ENCODE measurements around the gene DDIT4L. TPM values are rescaled to one million over a fixed set of nuclear protein-coding genes. Genes with fewer than 3 reads are reported as not detected.

The DDIT4L gene
- total and polyA plus RNA-seq, 8 donors: 0.52 to 1.5 (median 1.1) TPM

GRCh38 chr4:100168521-100168920, 21.7 kb downstream of the DDIT4L start:
- H3K4me3 ChIP-seq: no peak overlapping the region
- ATAC-seq: no peak
- peaks cover 0 to 3% of the 10 kb centered on the region in 2 donors for H3K9me3 ChIP-seq
- H3K36me3 ChIP-seq: no peaks in the 10 kb centered on the region
- no peaks in the 10 kb centered on the region for H3K27me3 ChIP-seq
- no peak overlapping the region for H3K27ac ChIP-seq
- DNase-seq: no peak
- intact Hi-C loops (cut with DNase I): no loop called here
- TF ChIP-seq, protein P1, sequence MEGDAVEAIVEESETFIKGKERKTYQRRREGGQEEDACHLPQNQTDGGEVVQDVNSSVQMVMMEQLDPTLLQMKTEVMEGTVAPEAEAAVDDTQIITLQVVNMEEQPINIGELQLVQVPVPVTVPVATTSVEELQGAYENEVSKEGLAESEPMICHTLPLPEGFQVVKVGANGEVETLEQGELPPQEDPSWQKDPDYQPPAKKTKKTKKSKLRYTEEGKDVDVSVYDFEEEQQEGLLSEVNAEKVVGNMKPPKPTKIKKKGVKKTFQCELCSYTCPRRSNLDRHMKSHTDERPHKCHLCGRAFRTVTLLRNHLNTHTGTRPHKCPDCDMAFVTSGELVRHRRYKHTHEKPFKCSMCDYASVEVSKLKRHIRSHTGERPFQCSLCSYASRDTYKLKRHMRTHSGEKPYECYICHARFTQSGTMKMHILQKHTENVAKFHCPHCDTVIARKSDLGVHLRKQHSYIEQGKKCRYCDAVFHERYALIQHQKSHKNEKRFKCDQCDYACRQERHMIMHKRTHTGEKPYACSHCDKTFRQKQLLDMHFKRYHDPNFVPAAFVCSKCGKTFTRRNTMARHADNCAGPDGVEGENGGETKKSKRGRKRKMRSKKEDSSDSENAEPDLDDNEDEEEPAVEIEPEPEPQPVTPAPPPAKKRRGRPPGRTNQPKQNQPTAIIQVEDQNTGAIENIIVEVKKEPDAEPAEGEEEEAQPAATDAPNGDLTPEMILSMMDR (IDR thresholded peaks at IDR 0.05): no peak
- H3K4me1 ChIP-seq: no peaks in the 10 kb centered on the region

DNA sequence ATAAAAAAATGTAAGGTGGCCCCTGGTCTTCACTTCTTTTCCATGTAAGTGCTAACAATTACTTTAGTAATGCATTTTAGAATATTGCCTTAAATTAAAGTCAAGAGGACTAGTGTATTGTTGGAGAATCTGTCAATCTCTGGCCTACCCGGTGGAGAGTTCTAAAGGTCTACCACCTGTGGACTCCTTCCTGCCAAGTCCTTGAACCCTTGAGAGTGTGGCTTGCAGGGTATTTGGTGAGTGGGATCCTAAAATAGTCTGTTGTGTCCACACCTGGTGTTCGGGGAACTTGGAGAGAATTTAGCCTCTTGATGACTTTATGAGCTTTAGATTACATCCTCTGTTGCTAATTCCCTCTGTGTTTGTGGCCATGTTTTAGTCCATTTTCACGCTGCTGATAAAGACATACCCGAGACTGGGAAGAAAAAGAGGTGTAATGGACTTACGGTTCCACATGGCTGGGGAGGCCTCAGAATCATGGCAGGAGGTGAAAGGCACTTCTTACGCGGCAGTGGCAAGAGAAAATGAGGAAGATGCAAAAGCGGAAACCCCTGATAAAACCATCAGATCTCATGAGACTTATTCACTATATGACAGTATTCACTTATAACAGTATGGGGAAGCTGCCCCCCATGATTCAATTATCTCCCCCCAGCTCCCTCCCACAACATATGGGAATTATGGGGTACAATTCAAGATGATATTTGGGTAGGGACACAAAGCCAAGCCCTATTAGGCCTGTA, 23.8 kb downstream of the DDIT4L start:
- Histone ChIP-seq H3K9me3 (peaks cover 0 to 16% of the 10 kb centered on the region in 2 donors), H3K27ac (no peak overlapping the region), H3K4me3 (no peak overlapping the region), H3K36me3 (no peaks in the 10 kb centered on the region), H3K27me3 (no peaks in the 10 kb centered on the region), H3K4me1 (no peaks in the 10 kb centered on the region)
- intact Hi-C loops (cut with DNase I): no loop called here
- no peak for ATAC-seq
- DNase-seq: no peak
- TF ChIP-seq, protein P1 (IDR thresholded peaks at IDR 0.05): no peak

DNA sequence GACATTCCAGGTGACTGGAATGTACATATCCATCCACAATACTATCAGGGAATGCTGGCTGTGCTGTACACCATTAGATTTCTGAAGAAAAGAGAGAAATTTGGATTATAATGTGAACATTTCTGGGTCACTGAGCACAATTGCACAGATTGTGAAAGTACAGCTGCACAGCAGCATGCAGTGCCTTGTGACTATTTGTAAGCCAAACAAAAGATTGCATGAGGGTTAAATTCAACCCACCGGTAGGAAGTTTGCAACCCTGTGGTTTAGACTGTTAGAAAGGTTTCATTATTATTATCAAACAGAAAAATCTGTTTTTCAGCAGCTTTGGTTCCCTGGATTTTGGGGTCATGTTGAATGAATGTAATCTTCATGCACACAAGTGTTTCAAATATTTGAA, 24.5 kb downstream of the DDIT4L start:
- no peaks in the 10 kb centered on the region for H3K36me3 ChIP-seq
- no peak overlapping the region for H3K4me3 ChIP-seq
- TF ChIP-seq, protein P1 (IDR thresholded peaks at IDR 0.05): no peak
- H3K27me3 ChIP-seq: no peaks in the 10 kb centered on the region
- H3K4me1 ChIP-seq: no peaks in the 10 kb centered on the region
- peaks cover 0 to 22% of the 10 kb centered on the region in 2 donors for H3K9me3 ChIP-seq
- DNase-seq (no peak), ATAC-seq (no peak)
- intact Hi-C loops (cut with DNase I): no loop called here
- H3K27ac ChIP-seq: no peak overlapping the region

DNA sequence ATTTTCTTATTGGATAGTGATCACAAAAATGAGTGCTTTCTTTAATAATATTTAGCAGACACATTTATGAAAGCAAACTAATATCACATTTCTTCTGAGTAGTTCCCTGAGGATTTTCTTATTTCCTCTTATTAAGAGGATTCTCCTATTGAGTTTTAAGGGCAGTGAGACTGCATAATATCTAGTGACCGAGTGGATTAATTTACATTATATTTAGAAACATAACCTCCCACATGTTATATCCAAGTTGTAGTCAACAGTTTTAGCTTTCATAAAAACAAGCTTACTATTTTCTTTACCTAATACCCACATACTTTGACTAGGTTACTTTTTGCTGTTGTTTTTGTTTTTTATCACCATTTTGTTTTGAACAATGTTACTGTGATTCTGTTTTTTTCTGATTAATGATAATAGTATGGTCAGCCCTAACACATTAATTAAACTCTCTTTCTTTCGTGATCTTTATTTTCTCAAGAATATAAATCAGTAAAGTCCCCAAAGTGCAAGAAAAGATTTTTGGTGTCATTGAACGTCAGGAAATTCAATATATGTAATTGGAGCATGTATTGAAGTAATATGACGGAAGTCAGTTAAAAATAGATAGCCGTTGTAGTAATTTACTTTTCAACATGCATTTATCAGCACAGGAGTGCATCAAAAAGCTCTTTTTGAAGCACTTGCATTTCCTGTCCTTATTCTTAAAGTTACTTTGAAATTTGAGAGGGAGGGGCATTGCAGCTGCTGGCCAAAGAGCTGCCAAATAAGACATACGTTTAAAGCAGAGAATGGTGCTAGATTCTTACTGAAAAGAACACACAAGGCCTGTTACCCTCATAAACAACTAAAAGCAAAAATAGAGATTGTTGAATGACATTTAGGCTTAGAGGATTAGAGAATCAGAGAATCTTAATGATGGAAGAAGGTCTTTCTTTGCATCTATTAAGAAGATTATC, 25.2 kb downstream of the DDIT4L start:
- no peak for DNase-seq
- H3K27me3 ChIP-seq: no peaks in the 10 kb centered on the region
- peaks cover 0 to 22% of the 10 kb centered on the region in 2 donors for H3K9me3 ChIP-seq
- H3K4me3 ChIP-seq: no peak overlapping the region
- no peaks in the 10 kb centered on the region for H3K4me1 ChIP-seq
- H3K27ac ChIP-seq: no peak overlapping the region
- no peaks in the 10 kb centered on the region for H3K36me3 ChIP-seq
- no peak for ATAC-seq
- intact Hi-C loops (cut with DNase I): no loop called here
- TF ChIP-seq, protein P1 (IDR thresholded peaks at IDR 0.05): no peak

Data from left lung (tissue), 10 donors.